ENCODE results near the gene HOXA10.

HOXA10 gene

GRCh38 chr7:27157702-27158431, 16.3 kb downstream of the HOXA10 start:
- DNase-seq (ENCODE audit: extremely low read depth in 1 of 2, low read depth in 1 of 2), result no peak

DNA sequence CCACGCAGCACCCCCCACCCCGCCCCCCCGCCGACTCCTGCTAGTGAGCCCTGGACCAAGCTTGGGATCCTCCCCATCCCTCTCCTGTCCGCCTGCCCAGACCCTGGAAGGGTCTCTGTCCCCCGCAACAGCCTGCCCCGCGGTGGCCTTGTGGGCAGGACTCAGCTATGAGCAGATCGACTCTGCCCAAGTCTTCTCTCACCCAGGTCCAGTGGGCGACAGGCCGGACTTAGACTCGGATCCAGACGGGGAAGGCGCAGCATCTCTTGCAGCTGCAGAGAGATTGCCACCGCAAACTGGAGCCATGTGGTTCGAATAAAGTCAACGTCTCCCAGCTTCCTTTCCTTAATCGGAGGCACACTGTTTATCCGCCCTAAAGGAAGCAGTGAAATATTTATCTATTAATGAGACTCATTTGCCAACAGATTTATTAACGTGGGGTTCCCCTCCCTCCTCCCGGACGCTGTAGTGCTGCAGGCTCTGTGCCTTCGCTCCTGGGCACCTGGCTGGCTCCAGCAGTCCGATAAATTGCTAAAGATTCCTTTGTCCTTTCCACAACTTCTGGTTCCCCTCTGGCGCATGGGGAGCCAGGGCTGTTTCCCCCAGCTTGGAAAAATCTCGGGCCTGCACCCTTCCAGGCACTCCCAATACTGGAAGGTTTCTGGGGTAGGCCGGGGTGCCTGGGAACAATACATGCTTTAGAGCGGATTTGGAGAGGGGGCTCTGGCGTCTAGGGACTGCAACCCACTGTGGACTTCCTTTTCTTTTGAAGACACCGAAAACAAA, 17.0 kb downstream of the HOXA10 start:
- DNase-seq (ENCODE audit: extremely low read depth in 1 of 2, low read depth in 1 of 2), result no peak

DNA sequence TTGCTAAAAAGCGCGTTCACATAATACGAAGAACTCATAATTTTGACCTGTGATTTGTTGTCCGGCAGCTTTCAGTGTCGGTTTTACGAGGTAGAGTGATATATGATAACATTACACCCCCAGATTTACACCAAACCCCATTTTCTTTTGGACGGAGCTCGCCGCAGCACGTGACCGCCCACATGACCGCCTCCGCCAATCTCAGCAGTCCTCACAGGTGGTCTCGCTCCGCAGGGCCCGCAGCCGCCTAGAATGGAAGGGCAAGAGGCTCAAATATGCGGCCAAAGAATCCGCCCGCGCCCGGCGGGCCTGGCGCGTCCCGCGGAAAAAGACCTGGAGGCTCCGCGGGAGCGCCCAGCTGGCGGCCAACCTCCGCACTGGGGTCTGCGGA, 17.6 kb downstream of the HOXA10 start, which contains the start of gene HOXA7:
HOXA7 (minus strand) TSS at position 168 of the 391 bp plus-strand sequence; CDS start at position 38, 130 bp downstream.
- DNase-seq (ENCODE audit: extremely low read depth in 1 of 2, low read depth in 1 of 2), result no peak

DNA sequence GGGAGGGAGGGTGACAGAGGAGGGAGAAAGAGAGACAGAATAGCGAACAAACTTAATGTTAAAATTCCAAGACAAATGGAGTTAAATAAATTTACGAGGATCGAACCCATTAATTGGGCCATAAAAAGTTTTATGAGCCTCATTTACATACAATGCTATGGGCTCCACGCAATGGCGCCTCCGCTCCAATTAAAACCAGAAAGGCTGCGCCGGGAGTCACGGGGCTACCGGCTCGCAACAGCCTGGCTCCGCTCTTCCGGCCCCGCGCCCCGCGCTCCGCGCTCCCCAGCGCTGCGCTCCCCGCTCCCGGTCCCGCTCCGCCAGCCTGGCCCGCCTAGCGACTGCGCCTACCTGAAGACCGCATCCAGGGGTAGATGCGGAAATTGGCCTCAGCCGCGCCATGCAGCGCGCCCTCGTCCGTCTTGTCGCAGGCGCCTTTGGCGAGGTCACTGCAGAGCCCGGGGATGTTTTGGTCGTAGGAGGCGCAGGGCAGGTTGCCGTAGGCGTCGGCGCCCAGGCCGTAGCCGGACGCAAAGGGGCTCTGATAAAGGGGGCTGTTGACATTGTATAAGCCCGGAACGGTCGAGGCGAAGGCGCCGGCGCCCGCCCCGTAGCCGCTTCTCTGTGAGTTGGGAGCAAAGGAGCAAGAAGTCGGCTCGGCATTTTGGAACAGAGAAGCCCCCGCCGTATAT, 18.2 kb downstream of the HOXA10 start:
- DNase-seq (ENCODE audit: extremely low read depth in 1 of 2, low read depth in 1 of 2), result no peak

DNA sequence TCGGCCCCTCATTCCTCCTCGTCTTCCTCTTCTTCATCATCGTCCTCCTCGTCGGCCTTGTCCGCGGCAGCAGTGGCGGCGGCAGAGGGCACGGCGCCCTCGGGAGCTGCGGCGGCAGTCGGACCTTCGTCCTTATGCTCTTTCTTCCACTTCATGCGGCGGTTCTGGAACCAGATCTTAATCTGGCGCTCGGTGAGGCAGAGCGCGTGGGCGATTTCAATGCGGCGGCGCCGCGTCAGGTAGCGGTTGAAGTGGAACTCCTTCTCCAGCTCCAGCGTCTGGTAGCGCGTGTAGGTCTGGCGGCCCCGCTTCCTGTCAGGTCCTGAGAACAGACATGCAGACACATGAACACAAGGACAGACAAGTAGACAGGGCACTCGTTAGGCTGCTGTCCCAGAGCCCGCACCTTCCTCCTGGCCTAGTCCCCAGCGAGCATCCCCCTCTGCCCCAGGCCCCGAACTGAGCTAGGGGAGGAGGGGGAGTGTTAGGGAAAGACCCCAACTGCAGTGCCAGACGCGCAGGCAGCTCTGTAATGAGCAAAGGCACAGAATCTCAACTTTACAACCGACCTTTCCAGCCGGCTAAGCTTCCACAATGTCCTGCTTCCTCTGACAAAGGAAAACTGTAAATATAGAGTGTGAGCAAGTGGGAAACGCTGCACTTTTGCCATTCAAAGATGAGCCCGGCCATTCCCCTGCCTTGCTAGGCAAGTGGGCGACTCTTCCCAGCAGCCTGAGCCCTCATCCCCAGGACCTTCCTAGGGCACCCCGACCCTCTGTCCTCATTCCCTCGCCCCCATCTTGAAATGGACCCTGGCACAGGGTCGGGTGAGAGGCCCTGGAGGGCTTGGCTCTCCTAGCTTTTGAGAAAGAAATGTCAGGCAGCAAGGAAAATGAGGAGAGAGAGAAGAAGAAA, 19.0 kb downstream of the HOXA10 start:
- no peak for DNase-seq (ENCODE audit: extremely low read depth in 1 of 2, low read depth in 1 of 2)

DNA sequence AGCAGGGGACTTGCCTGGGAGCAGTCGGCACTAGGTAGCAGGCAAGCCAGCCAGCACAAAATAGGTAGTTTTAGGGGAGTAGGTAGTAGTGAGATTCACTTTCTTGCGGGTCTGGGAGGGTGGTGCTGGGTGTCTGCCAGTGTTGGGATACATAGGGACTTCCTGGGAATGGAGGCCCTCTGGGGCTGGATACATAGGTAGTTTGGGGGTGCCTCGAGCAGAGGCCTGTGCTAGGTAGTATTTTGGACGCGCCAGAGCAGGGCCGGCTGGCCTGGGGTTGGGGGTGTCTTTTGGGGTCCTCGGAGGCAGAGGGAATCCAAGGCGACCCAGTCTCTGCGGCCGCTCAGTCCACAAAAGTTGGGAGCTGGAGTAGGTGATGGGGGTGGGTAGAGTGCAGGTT, 19.8 kb downstream of the HOXA10 start:
- DNase-seq (ENCODE audit: extremely low read depth in 1 of 2, low read depth in 1 of 2), result no peak

DNA sequence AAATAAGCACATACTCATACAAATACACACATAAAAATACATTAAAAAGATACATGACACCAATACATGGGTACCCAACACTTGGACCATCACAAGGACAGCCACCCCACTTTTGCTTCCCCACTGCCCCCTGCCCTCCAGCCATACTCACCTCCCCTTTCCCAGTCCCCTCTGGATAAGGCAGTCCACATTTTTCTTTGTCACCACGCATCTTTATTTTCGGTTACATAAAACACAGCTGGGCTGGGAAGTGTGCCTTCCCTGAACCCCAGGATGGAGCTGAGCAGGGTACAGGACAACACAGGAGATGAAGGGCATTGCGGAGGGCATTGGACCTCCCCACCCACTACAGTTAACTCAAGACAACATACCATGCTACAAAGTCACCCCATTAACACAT, 20.6 kb downstream of the HOXA10 start:
- no peak for DNase-seq (ENCODE audit: extremely low read depth in 1 of 2, low read depth in 1 of 2)

DNA sequence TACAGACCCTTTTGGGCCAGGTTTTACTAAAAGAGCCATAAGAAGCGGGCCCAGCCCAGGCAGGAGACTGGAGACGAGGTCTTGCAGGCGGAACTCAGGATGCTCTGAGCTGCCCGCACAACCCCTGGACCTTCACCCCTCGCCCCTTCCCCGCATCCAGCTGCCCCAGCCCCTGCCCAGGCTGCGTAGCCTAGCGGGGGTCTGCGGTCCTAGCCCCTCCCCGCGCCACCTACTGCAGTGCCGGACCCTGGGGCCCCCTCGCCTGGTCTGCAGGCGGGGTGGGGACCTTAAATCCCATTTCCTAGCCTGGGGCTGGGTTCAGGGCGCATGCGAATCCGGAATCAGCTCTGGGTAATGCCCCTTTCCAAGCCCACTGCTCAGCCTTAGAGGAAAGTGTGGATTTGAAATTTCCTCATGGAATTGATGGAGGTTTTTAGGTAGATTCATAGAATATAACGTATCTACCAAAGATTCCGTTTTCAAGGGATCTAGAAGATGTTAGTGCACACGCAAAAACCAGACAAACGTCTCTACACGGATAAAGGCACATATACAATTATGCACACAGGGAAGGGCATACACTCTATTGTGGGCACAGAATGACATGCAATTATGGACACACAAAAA, 21.2 kb downstream of the HOXA10 start:
- no peak for DNase-seq (ENCODE audit: extremely low read depth in 1 of 2, low read depth in 1 of 2)

- no peak for DNase-seq (ENCODE audit: extremely low read depth in 1 of 2, low read depth in 1 of 2)
Observed at GRCh38 chr7:27151931-27152815, 21.9 kb downstream of the HOXA10 start, which contains the start of gene HOXA3. HOXA3 (minus strand) TSS chr7:27152583; CDS start chr7:27110640, 41,943 bp downstream.

DNA sequence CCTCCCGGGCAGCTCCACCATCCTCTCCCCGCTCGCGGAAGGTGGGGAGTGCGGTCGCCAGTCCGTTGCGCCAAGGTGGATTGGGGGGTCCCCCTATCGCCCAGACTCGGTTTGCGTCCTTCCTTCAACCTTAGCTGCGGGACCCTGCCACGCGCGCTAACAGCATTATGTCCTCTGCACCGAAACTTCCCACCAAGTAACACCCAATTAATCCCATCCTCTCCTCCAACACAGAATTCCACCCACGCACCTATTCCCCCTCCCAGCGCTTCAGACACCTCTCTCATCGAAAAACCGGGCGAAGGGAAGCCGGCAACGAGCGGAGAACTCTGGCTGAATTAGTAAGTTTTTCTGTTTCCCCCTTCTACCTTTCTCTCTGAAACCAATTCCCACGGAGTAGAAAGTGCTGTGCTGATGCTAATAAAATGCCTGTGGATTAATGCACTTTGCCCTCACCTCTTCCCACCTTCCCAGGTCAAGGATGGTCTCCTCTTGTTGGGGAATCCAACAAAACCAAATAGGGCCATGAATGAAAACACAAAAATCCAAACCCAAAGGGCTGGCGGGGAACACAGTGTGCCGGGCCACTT, 22.7 kb downstream of the HOXA10 start:
- DNase-seq (ENCODE audit: extremely low read depth in 1 of 2, low read depth in 1 of 2), result no peak

DNA sequence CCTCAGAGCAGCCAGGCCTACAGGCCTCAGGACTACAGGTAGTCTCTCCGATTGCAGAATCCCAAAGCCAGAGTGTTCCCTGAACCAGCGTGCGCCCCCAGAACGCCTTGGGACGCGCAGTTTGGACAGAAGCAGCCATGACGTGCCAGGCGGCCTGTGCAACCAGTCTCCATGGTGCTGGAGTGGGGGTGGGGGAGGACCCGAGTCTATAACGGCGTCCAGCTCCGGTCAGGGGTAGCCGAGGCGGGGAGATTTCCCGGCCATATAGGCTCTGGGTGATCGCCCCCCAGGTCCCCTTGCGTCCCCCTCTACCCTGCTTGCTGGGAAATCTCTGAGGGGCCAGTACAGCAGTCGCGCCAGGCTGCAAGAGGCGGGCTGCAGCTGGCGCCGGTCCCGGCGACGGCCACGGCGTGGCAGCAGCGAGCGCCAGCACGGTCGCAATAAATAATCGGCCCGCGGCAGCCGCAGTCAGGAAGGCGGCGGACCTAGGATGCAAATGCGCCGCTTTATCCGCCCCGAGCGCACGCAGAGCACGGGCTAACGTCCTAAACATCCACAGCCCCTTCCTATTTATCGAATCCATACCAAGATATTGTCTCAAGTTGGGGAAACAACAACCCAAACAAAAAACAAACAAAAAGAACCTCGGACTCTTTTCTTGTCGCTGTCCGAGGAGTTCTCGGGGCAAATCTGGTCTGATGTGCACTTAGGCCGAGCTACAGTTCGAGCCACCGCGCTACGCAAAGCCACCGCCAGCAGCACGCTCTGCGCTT, 23.4 kb downstream of the HOXA10 start:
- DNase-seq (ENCODE audit: extremely low read depth in 1 of 2, low read depth in 1 of 2), result peak in 1 of 2 donors; percentile 52

GRCh38 chr7:27149842-27150567, 24.1 kb downstream of the HOXA10 start:
- DNase-seq (ENCODE audit: extremely low read depth in 1 of 2, low read depth in 1 of 2), result no peak

GRCh38 chr7:27148756-27149641, 25.1 kb downstream of the HOXA10 start:
- no peak for DNase-seq (ENCODE audit: extremely low read depth in 1 of 2, low read depth in 1 of 2)

- DNase-seq (ENCODE audit: extremely low read depth in 1 of 2, low read depth in 1 of 2), result no peak
Observed at GRCh38 chr7:27148031-27148755, 25.9 kb downstream of the HOXA10 start.

DNA sequence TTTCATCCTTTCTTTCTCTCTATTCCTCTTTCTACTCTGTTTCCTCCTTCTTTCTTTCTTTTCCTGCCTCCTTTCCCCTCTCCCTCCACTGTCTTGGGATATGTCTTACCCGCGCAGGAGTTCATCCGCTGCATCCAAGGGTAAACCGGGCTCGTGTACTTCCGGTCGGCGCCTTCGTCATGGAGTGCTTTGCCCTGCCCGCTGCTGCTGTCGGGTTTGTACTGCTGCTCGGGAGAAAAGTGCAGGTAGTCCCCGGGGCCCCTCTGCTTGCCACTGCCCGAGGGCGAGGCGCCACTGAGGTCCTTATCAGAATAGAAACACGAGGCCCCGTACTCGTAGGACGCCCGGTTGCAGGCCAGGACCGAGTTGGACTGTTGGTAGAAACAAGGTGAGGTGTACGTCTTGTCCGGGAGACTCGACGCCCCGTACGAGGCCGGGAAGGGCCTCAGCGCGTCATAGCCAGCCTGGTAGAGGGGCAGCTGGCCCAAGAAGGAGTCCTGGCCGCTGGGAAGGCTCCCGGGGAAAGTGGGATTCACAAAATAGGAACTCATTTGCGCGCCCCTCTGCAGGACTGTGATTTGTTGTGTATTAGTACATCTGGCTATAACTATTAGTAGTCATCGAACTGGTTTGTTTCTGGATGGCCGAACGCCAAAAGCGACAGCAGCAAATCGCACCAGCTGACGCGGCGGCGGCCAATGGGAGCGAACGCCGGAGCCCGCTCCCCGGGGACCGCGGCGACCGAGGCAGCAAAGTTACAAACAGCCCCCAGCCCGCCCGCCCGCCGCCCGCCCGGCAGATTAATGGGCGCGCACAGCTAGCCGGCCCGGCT, 26.7 kb downstream of the HOXA10 start, which contains the start of gene HOXA6:
HOXA6 (minus strand) TSS at position 576 of the 832 bp plus-strand sequence; CDS start at position 551, 25 bp downstream.
- DNase-seq (ENCODE audit: extremely low read depth in 1 of 2, low read depth in 1 of 2), result no peak

Measured in activated CD8-positive, alpha-beta memory T cell treated with anti-CD3 and anti-CD28 coated beads for 1 hour (primary cell).